Hematopoietic multipotent progenitor cell treated with erythropoietin and hydrocortisone succinate and interleukin-3 and kit ligand, for 6 days (in vitro differentiated cells): ENCODE data around the gene ATP6V1D.
A peak's percentile ranks its signal among the peaks of the same experiment; 100 is the strongest.
"Not testable (repeated sequence)": the region's sequence is repeated elsewhere in the genome, so short reads cannot be mapped to it uniquely, and the experiment has no call there.

ENCODE experiments used
- DNase-seq: peaks from one replicate; pipeline ENCODE4 v3.0.0-alpha.2; 2015

ATP6V1D gene

DNA sequence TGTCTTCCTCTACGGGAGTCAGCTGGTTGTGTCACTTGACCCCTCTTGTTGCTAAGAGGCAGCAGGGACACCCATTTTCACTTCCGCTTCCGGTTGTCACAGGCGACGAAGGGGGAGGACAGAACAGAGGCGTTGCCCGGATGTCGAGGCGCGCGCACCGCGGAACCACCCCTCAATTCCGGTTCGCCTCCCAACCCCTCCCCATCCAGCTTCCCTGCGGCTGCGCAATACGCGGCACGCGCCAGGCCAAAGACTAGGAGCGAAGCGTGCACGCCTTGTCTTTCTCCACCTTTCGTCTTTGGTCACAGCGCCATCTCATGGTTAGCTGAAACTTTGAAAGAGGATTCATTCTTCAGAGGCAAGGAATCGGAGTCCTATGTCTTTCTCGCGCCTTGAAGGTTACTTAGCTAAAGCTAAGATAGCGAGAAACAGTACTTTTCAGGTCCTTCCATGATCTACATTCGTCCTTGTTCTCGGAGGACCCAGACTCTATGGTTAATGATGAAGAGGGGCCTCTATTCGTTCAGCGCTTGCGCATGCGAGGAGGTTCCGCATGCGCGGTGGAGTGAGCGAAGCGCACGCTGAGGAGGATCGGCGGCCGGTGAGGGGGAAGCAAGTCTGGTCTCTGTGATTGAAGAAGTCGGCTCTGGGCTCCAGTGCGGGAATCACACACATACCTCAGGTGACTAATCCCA is at the start of gene ATP6V1D, which contains the start of gene EIF2S1:
TSS of gene ATP6V1D (minus strand) at position 30 of the 695 bp plus-strand sequence. CDS start 106 bp downstream, outside the sequence.
TSS of gene EIF2S1 (plus strand) at position 554 of the 695 bp plus-strand sequence. CDS start 4,440 bp downstream, outside the sequence.
- peak; percentile 99 for DNase-seq

DNA sequence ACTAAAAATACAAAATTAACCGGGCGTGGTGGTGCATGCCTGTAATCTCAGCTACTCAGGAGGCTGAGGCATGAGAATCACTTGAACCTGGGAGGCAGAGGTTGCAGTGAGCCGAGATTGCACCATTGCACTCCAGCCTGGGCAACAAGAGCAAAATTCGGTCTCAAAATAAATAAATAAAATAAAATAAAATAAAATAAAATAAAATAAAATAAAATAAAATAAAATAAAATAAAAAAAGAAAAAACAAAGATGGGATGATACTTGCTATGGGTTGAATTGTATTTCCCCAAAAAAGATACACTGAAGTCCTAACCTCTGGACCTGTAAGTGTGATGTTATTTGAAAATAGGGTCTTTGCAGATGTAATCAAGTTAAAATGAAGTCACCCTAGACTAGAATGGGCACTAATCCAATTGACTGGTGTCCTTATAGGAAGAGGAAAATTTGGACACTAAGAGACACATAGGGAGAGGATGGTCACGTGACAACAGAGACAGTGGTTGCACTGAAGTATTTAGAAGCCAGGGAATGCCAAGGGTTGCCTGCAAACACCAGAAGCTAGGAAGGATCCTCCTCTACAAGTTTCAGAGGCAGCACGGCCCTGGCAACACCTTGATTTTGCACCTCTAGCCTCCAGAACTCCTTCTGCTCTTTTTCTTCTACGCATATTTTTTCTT is 48.7 kb upstream of the ATP6V1D start:
- DNase-seq: not testable (repeated sequence)

DNA sequence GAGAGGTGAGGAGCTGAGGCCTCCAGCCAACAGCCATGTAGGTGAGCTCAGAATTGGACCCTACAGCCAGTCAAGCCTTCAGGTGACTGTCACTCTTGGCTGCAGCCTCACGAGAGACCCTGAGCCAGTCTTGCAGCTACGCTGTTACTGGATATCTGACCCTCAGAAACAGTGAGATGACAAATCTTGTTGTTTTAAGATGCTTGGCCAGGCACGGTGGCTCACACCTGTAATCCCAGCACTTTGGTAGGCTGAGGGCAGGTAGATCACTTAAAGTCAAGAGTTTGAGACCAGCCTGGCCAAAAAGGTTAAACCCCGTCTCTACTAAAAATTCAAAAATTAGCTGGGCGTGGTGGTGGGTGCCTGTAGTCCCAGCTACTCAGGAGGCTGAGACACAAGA is 46.2 kb upstream of the ATP6V1D start:
- no peak for DNase-seq

DNA sequence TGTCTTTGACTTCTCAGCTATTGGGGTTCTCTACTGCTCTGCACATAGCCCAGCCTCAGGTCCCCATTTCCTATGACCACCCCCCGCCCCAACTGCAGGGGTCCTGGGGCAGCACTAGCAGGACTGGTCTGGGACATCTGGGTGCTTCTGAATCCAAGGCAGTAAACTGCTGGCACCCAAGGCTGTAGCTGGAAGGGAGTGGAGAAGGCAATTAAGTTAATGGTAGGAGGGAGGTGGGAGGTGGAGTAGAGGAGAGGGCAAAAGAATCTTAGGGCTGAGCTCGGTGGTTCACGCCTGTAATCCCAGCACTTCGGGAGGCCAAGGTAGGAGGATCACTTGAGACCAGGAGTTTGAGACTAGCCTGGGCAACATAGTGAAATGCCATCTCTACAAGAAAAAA is 40.8 kb upstream of the ATP6V1D start:
- no peak for DNase-seq

DNA sequence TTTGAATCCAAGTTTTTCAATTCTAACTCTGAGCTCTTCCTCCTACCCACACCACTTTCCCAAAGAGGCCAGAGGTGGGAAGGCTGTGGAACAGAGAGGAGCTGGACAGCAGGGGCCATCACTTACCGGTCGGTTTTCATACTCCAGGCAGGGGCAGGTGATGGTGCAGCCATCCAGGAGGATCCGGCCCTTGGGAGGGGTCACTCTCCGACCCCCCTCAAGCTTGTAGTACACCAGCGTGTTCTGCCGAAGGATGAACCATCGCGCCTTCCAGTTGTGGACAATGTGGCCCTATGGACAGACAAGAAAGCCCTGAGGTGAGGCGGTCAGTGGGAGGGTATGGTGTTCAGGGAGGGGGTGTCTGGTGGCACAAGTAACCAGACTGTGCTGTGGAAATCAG is 37.9 kb upstream of the ATP6V1D start:
- DNase-seq: no peak

DNA sequence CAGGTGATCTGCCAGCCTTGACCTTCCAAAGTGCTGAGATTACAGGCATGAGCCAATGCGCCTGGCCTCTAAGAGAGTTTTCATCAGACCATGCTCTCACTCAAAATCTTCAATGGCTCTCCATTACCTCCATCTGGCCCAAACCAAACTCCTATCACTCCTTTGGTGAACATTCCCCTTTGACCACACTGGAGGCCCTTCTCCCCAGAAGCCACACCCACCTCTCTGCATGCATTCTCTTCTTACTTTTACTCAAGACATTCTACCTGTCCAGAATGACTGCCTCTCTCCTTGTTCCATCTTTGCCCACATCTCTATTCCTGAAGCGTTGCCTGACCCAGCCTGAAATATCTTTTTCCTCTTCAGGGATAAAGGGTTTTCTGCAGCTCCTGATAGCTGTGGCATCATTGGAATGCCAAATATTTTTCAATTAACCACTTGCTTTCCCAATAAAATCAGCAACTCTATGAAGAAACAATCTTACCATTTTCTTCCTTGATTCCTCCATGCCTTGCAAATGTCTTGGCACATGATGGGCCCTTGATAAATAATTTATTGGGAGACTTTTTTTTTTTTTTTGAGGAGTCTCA is 36.9 kb upstream of the ATP6V1D start:
- no peak for DNase-seq

DNA sequence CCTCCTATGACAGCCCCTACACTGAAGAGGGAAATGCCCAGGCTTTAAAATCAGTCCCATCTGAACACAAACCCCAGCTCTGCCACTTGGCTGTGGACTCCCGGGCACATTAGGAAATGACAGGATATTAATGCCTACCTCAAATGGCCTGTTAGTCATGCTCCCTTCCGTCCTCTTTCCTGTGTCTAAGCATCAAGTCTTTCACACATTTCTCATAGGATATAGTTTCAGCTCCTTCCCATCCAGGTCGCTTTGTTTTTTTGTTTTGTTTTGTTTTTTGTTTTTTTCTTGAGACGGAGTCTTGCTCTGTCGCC is 36.2 kb upstream of the ATP6V1D start:
- no peak for DNase-seq

DNA sequence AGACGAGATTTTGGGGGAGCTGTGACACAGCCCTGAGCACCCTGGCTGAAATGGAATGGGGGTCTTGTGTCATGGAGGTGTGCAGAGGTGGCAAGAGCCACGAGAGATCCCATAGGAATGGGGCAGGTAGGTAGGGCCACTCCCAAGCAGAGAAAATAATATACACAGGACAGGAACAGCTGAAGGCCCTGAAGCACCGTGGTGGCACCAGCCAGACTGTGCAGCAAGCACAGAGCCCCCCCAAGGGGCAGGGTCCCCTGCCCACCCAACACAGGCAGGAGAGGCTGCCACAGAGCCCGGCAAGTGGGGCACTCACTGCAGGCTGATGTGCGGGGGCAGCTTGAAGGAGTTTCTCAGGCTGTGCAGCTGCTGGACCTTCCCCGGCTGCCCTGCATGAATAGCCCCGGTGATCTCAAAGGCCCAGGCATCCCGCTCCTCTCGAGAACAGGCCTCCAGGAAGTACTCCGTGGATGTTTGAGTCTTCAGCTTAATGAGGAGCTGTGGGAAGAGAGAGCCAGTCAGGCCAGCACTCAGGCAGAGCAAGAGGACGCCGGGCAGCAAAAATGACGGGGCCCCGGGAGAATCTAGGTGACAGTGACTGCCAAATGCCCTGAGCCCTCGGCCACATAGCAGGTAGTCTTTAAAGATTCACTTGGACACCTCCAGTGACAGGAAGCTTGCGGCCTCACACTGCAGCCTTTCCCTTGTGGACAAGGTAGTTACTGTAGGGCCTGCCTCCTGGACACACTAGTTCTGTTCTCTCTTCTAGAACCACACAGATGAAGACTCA is 35.7 kb upstream of the ATP6V1D start:
- no peak for DNase-seq

DNA sequence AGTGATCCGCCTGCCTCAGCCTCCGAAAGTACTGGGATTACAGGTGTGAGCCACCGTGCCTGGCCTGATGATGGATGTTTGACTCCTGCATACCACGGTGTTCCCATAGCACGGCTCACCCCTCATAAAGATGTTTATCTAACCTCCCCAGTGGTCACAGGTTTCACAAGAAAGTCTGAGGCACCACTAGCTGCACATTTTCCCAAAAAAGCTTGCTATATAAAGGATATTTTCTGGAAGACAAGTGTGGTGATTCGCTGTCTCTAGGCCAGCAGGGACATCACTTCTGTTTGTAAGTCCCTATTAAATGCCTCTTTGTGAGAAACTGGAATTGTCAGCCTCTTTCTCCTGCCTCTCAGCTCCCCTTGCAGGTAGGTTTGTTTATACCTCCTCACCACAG is 34.1 kb upstream of the ATP6V1D start:
- no peak for DNase-seq

DNA sequence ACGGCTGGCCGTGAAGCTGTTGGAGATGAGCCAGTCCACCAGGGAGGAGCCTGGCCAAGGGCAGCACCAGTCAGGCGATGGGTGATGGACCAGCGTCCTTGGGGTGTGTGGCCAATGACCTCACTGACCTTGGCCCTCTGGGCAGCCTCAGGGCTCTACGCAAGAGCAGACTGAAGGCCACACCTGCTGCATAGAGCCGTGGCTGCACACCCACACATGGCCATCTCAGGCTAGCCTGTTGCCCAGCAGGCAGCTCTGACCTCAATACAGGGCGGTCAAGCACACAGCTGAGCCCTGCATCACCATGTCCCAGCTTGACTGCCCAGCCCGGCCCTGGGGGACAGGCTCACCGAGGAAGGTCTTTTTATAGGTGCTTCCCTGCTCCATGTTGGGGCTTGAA is 33.2 kb upstream of the ATP6V1D start:
- DNase-seq: no peak

DNA sequence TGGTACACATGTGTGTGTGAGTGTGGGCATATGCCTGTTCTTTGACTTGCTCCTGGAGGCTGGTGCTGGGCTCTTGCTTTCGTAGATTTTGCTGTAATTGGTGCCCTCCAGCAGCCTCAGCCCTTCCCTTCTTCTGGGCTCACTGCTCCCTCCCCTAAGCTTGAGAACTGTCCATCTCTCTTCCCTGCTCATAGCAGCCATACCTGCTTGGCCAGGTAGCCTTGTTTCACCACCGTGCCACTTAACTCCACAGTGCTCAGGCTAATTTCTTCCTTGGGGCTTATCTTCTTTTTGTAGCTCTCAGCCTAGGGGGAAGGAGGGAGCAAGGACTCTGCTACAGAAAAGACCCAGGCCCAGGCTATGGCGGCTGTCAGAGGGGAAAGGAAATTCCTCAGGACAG is 32.5 kb upstream of the ATP6V1D start:
- DNase-seq: no peak

DNA sequence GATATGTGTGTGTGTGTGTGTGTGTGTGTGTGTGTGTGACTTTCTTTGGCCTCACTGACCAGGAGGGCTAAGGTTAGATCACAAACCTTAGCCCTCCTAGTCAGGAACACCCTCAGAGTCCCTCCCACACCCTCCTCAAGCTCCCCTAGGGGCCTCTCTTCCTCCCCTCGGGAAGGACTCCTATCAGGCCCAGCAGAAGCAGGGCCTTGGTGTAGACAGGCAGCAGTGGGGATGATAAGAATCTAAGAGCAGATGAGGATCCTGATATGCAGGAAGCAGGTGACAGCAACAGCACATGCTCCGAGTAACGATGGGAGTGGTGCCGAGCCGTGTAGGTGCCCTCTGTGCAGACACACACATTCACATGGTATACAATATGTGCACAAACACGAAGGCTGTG is 31.7 kb upstream of the ATP6V1D start:
- DNase-seq: peak; percentile 62

DNA sequence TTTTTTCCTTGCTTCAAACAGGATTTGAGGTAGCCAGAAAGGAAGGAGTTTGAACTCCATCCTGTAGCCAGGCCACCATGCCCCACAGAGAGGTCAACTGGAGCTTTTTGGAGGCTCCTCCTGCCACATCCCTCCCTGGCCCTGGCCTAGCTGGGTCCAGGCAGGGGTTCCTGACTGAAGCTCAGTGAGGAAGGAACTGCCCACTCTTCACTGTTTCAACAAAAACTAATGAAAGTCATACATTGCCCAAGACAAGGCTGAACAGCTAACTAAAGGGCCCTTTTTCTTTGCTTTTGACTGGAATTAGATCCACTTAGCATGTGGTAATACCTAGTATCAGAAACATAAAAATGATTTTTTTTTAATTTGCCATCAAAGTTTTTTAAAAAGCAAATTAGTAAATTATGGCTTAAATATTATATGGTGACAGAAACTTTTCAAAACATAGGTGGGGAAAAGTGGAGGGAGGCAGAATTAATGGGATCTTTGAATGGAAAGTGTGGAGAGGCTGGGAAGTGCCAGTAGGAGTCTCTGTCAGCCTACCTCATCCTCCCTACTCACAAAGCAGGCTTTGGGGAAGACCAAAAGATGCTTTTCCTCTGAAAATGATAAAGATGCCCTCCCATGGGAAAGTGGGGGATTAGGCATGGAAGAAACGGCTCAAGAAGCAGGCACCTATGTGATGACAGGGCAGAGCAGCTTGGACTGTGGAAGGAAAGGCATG is 30.4 kb upstream of the ATP6V1D start:
- no peak for DNase-seq

DNA sequence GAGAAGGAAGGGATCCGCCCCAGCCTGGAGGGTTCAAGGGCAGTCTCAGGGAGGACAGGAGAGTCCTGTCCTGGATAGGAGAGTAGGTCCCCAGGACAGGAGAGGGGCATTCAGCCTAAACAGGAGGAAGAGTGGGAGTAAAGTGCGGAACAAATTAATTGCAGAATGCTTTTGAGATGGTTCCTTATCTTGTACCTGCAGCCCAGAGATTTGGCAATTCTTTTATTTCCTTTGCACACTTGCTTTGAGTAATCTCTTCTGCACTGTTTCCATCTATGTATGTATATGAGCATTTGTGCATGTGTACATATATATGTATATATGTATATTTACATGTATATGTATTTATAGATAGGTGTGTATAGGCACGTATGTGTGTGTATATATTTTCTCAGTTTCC is 29.7 kb upstream of the ATP6V1D start:
- DNase-seq: peak; percentile 78

DNA sequence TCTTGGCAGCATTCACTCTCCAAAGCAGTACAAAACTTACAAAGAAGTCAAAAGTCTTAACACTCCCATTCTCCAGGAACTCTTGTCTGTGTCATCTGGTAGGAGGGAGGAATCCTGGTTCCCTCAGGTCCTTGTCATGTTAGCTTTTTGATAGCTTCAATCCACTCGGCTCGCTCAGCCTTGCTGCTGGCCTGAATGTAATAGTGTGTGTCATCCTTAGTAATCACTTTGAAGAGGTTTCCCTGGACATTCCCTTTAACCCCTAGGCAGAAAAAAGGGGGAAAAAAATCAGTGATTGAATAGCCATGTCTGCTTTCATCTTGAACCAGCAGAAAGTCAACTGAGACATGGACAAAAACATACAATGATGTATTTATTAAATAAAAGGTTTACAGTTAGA is 27.6 kb upstream of the ATP6V1D start:
- DNase-seq: no peak

DNA sequence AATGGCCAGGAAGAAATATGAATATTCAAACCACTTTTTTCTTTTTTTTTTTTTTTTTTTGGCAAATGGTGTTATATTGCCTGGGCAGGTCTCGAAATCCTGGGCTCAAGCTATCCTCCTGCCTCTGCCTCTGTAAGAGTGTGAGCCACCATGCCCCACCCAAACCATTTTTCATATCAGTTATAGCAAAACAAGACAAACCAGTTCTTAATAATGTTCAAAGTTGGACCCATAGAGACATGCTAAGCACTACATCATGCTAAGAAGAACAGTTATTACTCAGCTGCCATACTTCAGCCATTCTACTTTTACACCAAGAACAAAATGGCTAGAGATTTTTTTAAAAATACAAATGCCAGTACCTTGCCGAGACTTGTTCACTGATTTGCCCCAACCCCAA is 26.0 kb upstream of the ATP6V1D start:
- DNase-seq: no peak

DNA sequence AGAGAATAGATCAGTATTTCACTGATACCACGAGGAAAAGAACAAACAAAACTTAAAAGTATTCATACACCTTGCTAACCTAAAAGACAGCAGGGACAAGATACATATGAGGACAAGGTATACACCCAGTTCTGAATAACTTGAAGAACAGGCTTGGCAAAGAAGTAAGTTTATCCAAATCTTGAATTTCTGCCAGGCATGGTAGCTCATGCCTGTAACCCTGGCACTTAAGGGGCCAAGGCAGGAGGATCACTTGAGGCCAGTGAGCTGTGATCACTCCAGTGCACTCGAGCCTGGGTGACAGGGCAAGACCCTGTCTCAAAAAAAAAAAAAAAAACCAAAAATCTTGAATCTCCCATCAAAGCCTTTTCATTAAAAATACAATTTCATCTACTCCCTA is 25.5 kb upstream of the ATP6V1D start:
- no peak for DNase-seq

DNA sequence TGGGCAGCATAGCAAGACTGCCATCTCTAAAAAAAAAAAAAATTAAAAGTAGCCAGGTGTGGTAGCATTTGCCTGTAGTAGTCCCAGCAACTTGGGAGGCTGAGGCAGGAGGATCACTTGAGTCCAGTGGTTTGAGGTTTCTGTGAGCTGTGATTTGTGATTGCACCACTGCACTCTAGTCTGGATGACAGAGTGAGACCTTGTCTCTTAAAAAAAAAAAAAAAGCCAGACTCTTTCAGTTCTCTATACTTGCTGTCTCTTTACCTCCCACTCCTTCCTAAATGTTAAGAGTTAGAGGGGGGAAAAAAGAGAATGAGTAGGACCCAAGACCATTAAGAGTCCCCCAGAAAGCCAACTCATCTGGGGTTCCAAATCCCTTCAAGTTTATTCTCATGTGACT is 18.3 kb upstream of the ATP6V1D start:
- no peak for DNase-seq

DNA sequence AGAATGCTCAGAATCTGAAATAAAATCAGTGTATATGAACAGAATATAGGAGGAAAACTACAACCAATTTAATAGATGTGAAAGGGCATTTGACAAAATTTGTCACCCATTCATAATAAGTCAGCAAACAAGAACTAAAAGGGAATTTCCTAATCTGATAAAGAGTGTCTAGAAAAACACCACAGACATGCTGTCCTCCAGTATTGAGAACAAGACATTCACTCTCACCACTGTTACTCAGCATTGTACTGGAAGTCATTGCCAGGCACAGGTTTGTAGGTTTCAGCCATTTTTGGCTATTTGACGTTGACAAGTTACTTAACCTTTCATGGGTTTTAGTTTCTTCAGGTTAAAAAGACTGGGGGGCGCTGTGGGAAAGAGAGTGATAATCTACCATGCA is 13.7 kb upstream of the ATP6V1D start:
- DNase-seq: no peak

DNA sequence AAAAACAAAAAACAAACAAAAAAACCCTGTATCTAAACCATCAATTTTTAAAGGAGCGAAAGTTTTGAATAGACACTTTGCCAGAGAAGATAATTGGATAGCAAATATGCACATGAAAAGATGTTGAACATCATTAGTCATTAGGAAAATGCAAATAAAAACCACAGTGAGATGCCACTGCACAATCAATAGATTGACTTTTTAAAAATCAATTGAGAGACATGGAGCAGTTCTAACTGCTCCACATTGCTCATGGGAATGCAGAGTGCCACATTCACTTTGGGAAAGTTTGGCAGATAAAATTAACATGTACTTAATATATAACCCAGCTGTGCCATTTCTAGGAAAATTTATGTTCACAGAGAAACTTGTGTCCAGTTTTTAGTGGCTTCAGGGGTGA is 13.2 kb upstream of the ATP6V1D start:
- DNase-seq: no peak

DNA sequence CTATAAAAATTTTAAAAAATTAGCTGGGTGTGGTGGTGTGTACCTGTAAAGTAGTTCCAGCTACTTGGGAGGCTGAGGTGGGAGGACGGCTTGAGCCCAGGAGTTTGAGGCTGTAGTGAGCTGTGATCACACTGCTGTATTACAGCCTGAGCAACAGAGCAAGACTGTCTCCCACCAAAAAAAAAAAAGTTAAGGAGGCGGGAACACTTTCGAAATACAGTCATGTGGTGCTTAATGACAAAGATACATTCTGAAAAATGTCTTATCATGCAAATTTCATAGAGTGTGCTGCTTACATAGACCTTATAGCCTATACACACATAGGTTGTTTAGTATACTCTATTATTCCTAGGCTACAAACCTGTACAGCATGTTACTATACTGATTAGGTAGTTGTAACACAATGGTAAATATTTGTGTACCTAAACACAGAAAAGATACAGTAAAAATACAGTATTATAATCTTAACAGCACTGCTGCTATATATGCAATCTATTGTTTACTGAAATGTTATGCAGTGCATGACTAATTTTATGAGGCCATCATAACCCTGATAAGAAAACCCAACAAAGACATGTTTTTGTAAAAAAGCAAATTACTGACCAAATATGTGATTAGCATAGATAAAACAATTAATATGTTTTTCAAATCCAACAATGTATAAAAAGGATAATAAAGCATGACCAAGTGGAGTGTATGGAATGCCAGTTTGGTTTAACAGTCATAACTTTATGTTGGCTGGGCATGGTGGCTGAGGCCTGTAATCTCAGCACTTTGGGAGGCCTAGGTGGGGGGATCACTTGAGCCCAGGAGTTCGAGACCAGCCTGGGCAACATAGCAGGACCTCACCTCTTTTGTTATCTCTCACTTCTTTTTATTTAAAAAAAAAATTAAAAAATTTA is 11.9 kb upstream of the ATP6V1D start:
- no peak for DNase-seq

DNA sequence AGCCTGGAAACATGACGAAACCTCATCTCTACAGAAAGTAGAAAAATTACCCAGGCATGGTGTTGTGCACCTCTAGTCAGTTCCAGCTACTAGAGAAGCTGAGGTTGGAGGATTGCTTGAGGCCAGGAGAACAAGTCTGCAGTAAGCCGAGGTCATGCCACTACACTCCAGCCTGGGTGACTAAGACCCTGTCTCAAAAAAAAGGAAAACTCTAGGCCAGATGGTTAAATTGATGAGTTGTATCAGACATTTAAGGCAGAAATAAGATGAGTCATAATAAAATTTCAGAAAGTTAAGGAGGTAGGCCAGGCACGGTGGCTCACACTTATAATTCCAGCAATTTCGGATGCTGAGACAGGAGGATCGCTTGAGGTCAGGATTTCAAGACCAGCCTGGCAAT is 11.2 kb upstream of the ATP6V1D start:
- DNase-seq: no peak
